Measurements from ENCODE around the gene NEURL1. TPM values are rescaled to one million over a fixed set of nuclear protein-coding genes. Genes with fewer than 3 reads are reported as not detected.

NEURL1 gene
- total and polyA plus RNA-seq, 2 experiments from 2014 or later = 1.1 to 1.5 TPM

- no peak overlapping the region for H2AFZ ChIP-seq
- H3K9me3 ChIP-seq (ENCODE audit: low read depth) = no peaks in the 10 kb centered on the region
- H3K79me2 ChIP-seq (ENCODE audit: insufficient read depth) = no peaks in the 10 kb centered on the region
- in situ Hi-C loops (cut with MboI) = no loop called here
- no peaks in the 10 kb centered on the region for H3K9me2 ChIP-seq (ENCODE audit: insufficient read depth)
- no peaks in the 10 kb centered on the region for H3F3A ChIP-seq (ENCODE audit: insufficient read depth)
- 76 to 82% methylated on average over 1 of the region's 1 CpG for WGBS, 2 experiments (ENCODE audit: low coverage in 1 of 2, low lambda C conversion rate in 2 of 2, missing lambda C conversion rate in 2 of 2)
- H3K4me2 ChIP-seq (ENCODE audit: unreplicated experiment) = no peak overlapping the region
- H4K20me1 ChIP-seq (ENCODE audit: insufficient read depth) = no peaks in the 10 kb centered on the region
- H3K36me3 ChIP-seq (ENCODE audit: low read depth) = no peaks in the 10 kb centered on the region
- no peak overlapping the region for H3K27ac ChIP-seq
- no peak overlapping the region for H3K4me3 ChIP-seq
- H3K4me1 ChIP-seq (ENCODE audit: insufficient read depth) = no peaks in the 10 kb centered on the region
- peaks cover 19% of the 10 kb centered on the region for H3K27me3 ChIP-seq (replicated peaks; ENCODE audit: insufficient read depth)
- TF ChIP-seq EZH2phosphoT487 (IDR thresholded peaks at IDR 0.05; ENCODE audit: insufficient read depth, low read depth) (no peak), EZH2 (IDR thresholded peaks at IDR 0.05; ENCODE audit: insufficient read depth, poor library complexity, severe bottlenecking) (no peak)
- no peak for DNase-seq
- no peak overlapping the region for H3K9ac ChIP-seq
Measured at GRCh38 chr10:103550229-103550628, 56.7 kb downstream of the NEURL1 start.

DNA sequence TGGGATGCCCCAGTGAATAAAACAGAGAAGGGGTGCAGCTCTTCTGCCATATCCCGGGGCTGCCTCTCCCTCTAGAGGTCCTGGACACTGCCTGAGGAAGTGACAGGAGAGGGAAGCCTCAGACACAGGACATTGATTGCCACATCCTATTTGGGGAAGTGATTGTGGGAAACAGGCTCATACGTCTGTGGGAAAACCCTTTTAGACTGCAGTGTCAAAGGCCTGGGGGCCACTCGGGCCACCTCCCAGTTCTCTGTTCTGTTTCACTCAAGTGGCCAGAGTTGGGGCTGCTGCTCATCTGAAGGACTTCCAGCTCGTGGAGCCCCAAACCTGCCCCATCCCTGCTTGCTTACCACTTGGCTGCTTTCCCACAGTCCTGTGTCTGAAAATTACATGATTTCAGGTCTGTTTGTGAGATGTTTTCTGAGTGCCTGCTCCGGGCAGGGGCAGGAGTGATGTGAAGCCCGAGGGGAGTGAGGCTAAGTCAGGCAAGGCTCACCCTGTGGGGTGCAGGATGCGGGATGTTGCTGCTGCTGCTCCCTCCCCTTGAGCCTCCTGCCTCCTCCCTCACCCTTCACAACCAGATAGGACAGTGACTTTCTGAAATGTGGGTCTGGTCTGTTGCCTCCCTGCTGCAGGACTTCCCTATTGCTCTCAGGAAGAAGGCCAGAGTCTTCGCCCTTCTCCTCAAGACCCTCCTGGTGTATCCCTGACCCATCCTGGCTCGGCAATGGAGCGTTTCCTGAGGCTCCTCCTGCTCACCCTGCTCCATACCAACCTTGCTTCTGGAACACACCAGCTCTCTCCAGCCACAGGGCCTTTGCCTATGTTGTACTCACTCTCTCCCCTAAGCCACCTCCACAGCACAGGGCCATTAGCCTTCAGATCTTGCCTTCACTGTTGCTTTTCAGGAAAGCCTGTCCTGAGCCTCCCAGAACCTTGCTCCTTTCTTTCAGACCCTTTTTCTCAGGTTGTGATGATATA is 58.4 kb downstream of the NEURL1 start:
- H3K4me3 ChIP-seq = no peak overlapping the region
- WGBS, 2 experiments (ENCODE audit: low coverage in 1 of 2, low lambda C conversion rate in 2 of 2, missing lambda C conversion rate in 2 of 2) = 48 to 57% methylated on average over 9 to 10 of the region's 10 CpGs
- no peak overlapping the region for H3K27ac ChIP-seq
- no peak for DNase-seq
- H3K27me3 ChIP-seq (replicated peaks; ENCODE audit: insufficient read depth) = peaks cover 15% of the 10 kb centered on the region
- no peaks in the 10 kb centered on the region for H4K20me1 ChIP-seq (ENCODE audit: insufficient read depth)
- no peak for TF ChIP-seq EZH2phosphoT487 (IDR thresholded peaks at IDR 0.05; ENCODE audit: insufficient read depth, low read depth)
- no peak for TF ChIP-seq EZH2 (IDR thresholded peaks at IDR 0.05; ENCODE audit: insufficient read depth, poor library complexity, severe bottlenecking)
- H3K9me2 ChIP-seq (ENCODE audit: insufficient read depth) = no peaks in the 10 kb centered on the region
- in situ Hi-C loops (cut with MboI) = no loop called here
- H2AFZ ChIP-seq = no peak overlapping the region
- H3K4me2 ChIP-seq (ENCODE audit: unreplicated experiment) = no peak overlapping the region
- H3K4me1 ChIP-seq (ENCODE audit: insufficient read depth) = no peaks in the 10 kb centered on the region
- H3F3A ChIP-seq (ENCODE audit: insufficient read depth) = no peaks in the 10 kb centered on the region
- no peaks in the 10 kb centered on the region for H3K79me2 ChIP-seq (ENCODE audit: insufficient read depth)
- H3K9me3 ChIP-seq (ENCODE audit: low read depth) = no peaks in the 10 kb centered on the region
- H3K9ac ChIP-seq = no peak overlapping the region
- H3K36me3 ChIP-seq (ENCODE audit: low read depth) = no peaks in the 10 kb centered on the region

- Histone ChIP-seq H3K9me2 (ENCODE audit: insufficient read depth) (no peaks in the 10 kb centered on the region), H3K36me3 (ENCODE audit: low read depth) (no peaks in the 10 kb centered on the region), H2AFZ (no peak overlapping the region), H3K4me3 (no peak overlapping the region), H3K4me1 (ENCODE audit: insufficient read depth) (no peaks in the 10 kb centered on the region), H3K9ac (no peak overlapping the region), H3K79me2 (ENCODE audit: insufficient read depth) (no peaks in the 10 kb centered on the region), H3K4me2 (ENCODE audit: unreplicated experiment) (no peak overlapping the region), H3F3A (ENCODE audit: insufficient read depth) (no peaks in the 10 kb centered on the region), H3K9me3 (ENCODE audit: low read depth) (no peaks in the 10 kb centered on the region), H3K27me3 (replicated peaks; ENCODE audit: insufficient read depth) (peaks cover 15% of the 10 kb centered on the region), H3K27ac (no peak overlapping the region), H4K20me1 (ENCODE audit: insufficient read depth) (no peaks in the 10 kb centered on the region)
- DNase-seq = no peak
- no peak for TF ChIP-seq EZH2 (IDR thresholded peaks at IDR 0.05; ENCODE audit: insufficient read depth, poor library complexity, severe bottlenecking)
- TF ChIP-seq EZH2phosphoT487 (IDR thresholded peaks at IDR 0.05; ENCODE audit: insufficient read depth, low read depth) = no peak
- in situ Hi-C loops (cut with MboI) = no loop called here
- 84 to 87% methylated on average over 16 to 20 of the region's 20 CpGs for WGBS, 2 experiments (ENCODE audit: low coverage in 1 of 2, low lambda C conversion rate in 2 of 2, missing lambda C conversion rate in 2 of 2)
Measured at GRCh38 chr10:103552856-103553742, 59.6 kb downstream of the NEURL1 start.

- H3K27me3 ChIP-seq (replicated peaks; ENCODE audit: insufficient read depth) = peaks cover 16% of the 10 kb centered on the region
Measured at GRCh38 chr10:103553743-103554487, 60.4 kb downstream of the NEURL1 start.

More at GRCh38 chr10:103553743-103554487, 60.4 kb downstream of the NEURL1 start:
- in situ Hi-C loops (cut with MboI) = no loop called here
- TF ChIP-seq EZH2 (IDR thresholded peaks at IDR 0.05; ENCODE audit: insufficient read depth, poor library complexity, severe bottlenecking) (no peak), EZH2phosphoT487 (IDR thresholded peaks at IDR 0.05; ENCODE audit: insufficient read depth, low read depth) (no peak)
- H2AFZ ChIP-seq = no peak overlapping the region
- H3K4me1 ChIP-seq (ENCODE audit: insufficient read depth) = no peaks in the 10 kb centered on the region
- H3K9ac ChIP-seq = no peak overlapping the region
- no peak overlapping the region for H3K27ac ChIP-seq
- no peaks in the 10 kb centered on the region for H3F3A ChIP-seq (ENCODE audit: insufficient read depth)
- peak; percentile 33 for DNase-seq
- H4K20me1 ChIP-seq (ENCODE audit: insufficient read depth) = no peaks in the 10 kb centered on the region
- no peaks in the 10 kb centered on the region for H3K9me3 ChIP-seq (ENCODE audit: low read depth)
- H3K36me3 ChIP-seq (ENCODE audit: low read depth) = no peaks in the 10 kb centered on the region
- WGBS, 2 experiments (ENCODE audit: low coverage in 1 of 2, low lambda C conversion rate in 2 of 2, missing lambda C conversion rate in 2 of 2) = 71 to 74% methylated on average over 8 of the region's 8 CpGs
- no peak overlapping the region for H3K4me3 ChIP-seq
- no peaks in the 10 kb centered on the region for H3K79me2 ChIP-seq (ENCODE audit: insufficient read depth)
- H3K4me2 ChIP-seq (ENCODE audit: unreplicated experiment) = no peak overlapping the region
- no peaks in the 10 kb centered on the region for H3K9me2 ChIP-seq (ENCODE audit: insufficient read depth)

Measured in GM23248 (cell line).